Astrocyte of the cerebellum (primary cell): ENCODE results near the gene ADAM8.

Source experiments
- DNase-seq: peaks from one replicate; pipeline ENCODE4 v3.0.0-alpha.2; 2011; ENCODE audit warnings: low read depth
- H3K4me3 ChIP-seq: 2 replicates; pipeline ENCODE4 v1.5.1; 2011; ENCODE audit warnings: mild to moderate bottlenecking, low read depth, low read length, moderate library complexity
- in situ Hi-C: cut with HindIII; loops from 2 replicates; pipeline ENCODE4 v1.10.0; 2017; ENCODE audit warnings: low sequenced_read_pairs
- TF ChIP-seq, protein P1 (sequence below): IDR thresholded peaks from 2 replicates; pipeline ENCODE4 v1.5.1; 2012; ENCODE audit warnings: low read length, low read depth, moderate library complexity, mild to moderate bottlenecking; ENCODE audit errors: missing control alignments

The ADAM8 gene

DNA sequence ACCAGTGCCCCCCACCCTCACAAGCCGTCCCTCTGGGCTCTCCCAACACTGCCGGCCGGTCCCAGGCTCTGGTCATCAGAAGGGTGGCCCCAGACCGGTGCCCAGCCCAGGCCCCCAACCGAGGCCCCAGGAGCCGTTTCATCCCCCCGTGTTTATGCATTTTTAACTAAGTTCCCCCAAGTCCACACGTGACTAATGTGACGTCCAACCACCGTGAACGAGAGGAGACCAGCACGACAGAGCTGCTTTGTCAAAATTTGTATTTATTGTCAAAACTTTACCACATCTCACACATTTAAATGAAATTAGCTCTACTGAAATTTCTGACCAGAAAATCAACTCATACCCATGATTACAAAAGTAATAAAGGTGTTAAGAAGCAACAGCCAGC, 30.4 kb downstream of the ADAM8 start:
- in situ Hi-C loops, result no loop called here
- no peak overlapping the region for H3K4me3 ChIP-seq
- TF ChIP-seq, protein P1, sequence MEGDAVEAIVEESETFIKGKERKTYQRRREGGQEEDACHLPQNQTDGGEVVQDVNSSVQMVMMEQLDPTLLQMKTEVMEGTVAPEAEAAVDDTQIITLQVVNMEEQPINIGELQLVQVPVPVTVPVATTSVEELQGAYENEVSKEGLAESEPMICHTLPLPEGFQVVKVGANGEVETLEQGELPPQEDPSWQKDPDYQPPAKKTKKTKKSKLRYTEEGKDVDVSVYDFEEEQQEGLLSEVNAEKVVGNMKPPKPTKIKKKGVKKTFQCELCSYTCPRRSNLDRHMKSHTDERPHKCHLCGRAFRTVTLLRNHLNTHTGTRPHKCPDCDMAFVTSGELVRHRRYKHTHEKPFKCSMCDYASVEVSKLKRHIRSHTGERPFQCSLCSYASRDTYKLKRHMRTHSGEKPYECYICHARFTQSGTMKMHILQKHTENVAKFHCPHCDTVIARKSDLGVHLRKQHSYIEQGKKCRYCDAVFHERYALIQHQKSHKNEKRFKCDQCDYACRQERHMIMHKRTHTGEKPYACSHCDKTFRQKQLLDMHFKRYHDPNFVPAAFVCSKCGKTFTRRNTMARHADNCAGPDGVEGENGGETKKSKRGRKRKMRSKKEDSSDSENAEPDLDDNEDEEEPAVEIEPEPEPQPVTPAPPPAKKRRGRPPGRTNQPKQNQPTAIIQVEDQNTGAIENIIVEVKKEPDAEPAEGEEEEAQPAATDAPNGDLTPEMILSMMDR, result no peak
- DNase-seq, result no peak

DNA sequence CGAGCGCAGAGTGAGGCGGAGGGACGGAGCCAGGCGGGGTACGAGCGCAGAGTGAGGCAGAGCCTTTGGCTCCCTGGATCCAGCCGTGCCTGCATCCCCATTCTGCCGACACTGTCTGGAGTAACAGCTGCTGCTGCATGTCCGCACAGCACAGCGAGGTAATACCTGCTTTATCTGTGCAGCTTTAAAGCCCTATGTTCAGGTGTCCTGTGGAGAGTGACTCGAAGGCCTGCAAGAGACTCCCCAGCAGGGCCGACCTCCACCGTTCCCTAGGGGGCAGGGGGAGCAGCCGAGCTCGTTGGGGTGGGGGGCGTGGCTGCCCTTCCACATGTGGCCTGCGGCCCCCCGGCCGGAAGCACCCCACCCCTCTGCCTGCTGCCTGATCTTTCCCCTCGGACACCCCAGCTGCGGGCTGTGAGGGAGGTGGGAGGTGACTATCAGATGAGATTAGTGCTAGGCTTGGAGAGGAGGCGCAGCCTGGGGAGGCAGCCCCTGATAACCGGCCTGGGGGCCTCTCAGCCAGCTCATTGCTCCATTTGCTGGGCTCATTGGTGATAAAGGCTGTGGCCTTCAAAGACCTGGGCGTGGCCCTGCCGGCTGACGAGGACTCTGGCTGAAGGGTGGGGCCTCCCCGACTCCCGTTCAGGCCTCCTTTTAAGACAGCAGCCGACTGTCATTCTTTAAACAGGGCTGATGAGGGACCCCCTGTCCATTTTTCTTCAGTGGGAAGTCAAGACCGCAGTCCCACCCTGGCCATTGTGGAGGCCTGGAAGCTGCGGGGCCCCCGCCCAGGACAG, 31.0 kb downstream of the ADAM8 start:
- DNase-seq, result no peak
- no peak overlapping the region for H3K4me3 ChIP-seq
- in situ Hi-C loops, result no loop called here
- TF ChIP-seq, protein P1, result no peak

DNA sequence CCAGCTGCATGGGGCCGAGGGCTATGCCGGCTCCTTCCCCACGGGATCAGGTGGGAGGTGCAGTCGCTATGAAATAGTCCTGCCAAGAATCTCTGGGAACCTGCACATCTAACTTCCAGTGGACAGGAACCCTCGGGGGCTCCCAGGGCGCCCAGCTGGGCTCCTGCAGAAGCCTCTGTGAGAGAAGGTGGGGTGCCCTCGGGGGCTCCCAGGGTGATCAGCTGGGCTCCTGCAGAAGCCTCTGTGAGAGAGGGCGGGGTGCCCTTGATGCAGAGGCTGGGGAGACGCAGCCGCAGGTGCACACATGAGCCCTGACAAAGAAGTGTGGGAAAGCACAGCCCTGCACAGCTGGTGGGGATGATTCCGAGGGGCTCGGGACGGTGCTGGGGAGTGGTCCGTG, 33.1 kb downstream of the ADAM8 start:
- TF ChIP-seq, protein P1, result no peak

DNA sequence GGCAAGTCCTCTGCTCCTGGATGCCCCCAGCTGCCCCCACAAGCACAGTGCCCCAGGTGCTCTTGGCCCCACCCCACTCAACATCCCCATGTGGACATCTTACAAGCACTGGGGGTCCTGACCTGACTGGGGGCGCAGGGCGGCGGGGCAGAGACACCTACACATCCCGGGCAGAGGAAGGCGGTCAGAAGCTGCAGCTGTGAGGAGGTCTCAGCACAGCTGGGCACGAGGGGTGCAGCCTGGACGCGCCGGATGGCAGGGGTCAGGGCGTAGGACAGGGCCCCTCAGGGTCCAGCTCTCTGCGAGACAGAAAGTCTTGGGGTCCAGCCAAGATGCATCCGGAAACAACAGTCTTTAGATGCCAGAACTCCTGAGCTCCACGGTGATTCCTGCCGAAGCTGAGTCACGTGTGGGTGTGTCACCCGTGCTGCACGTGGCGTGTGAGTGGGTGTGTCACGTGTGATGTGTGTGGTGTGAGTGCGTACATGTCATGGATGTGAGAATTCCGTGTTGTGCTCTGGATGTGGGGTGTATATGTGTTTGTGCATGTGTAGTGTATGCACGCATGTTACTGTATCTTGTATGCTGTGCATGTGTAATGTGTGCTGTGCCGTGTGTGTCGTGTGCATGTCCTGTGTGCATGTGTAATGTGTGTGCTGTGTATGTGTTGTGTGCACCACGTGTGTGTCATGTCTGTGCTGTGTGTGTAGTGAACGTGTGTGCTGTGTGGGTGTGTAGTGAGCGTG, 33.9 kb downstream of the ADAM8 start:
- in situ Hi-C loops, result no loop called here
- no peak overlapping the region for H3K4me3 ChIP-seq
- TF ChIP-seq, protein P1, result no peak
- DNase-seq, result no peak

More for the DNA sequence above, 33.1 kb downstream of the ADAM8 start:
- in situ Hi-C loops, result no loop called here
- no peak for DNase-seq
- no peak overlapping the region for H3K4me3 ChIP-seq

DNA sequence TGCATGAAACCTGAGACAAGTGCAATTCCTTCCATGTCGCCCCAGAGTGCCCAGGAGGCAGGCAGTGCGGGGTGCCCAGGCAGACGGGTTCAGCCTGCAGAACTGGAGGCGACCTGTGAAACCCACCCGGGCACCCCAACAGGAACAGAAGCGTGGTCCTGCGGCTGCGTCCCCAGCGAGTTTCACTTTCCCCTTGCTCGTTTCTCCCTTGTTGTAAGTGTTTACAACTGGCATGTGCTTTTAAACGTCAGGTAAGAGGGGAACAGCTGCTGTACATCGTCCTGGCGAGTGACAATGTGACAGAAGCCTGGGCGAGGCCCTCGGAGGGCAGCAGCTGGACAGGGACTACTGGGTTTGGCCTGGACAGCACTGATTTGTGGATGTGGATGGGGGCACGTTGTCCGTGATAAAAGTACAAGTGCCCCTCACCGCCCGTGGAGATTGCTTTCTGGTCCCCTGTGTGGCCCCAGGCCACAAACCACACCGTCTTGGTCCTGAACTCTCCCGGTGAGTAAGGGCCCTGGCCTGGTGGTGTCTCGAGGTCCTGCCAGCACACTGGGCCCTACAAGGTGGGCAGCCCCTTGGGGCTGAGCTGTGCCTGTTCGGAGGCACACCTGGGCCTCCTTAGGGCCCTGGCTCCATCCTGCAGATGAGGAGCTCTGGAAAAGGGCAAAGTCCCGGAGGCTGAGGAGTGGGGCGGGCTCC, 35.0 kb downstream of the ADAM8 start:
- DNase-seq, result no peak
- TF ChIP-seq, protein P1, result no peak
- in situ Hi-C loops, result no loop called here
- no peak overlapping the region for H3K4me3 ChIP-seq

DNA sequence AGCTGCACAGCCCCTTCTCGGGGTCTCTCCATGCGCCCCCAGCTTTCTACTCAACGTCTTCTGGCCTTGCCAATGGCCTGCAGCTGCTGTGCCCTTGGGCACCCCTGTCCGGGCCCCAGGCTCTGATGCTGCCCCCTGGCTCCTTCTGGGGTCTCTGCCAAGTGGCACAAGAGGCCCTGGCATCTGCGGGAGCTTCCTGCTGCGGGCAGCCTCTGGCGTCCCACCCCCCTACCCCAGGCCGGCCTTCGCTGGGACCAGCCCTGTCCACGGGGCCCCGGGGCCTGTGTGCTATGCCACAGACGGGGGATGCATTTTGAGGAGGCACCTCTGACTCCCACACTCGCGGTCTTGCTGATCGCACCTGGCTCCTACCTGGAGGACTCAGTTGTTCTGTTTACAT, 36.7 kb downstream of the ADAM8 start:
- TF ChIP-seq, protein P1, result no peak
- in situ Hi-C loops, result no loop called here
- DNase-seq, result no peak
- H3K4me3 ChIP-seq, result no peak overlapping the region
